C4-2B (cell line): ENCODE results near the gene MITF.

Experiments used
- CTCF ChIP-seq: fragments of 450-650 bp; conservative IDR thresholded peaks from 2 replicates; pipeline ENCODE4 v1.5.1; 2017; ENCODE audit warnings: mild to moderate bottlenecking
- ZFX ChIP-seq: fragments of 450-650 bp; IDR thresholded peaks from 2 replicates; pipeline ENCODE4 v1.6.1; 2017

GRCh38 chr3:69881756-69882428 is 142.6 kb downstream of the MITF start:
- no peak for TF ChIP-seq ZFX
- TF ChIP-seq CTCF = no peak
